Colonic mucosa (tissue), 4 donors: ENCODE results near the gene FRMD8. TPM values are rescaled to one million over a fixed set of nuclear protein-coding genes. Genes with fewer than 3 reads are reported as not detected.

Source experiments
- DNase-seq: peaks from one replicate; pipeline ENCODE4 v3.0.0-alpha.2; 2020
- H3K27ac ChIP-seq: fragments of 200-600 bp; one replicate; pipeline ENCODE4 v1.8.0; 2021
- H3K27me3 ChIP-seq: fragments of 200-600 bp; one replicate; pipeline ENCODE4 v1.8.0; 2021
- H3K36me3 ChIP-seq: fragments of 200-600 bp; one replicate; pipeline ENCODE4 v1.8.0; 2021
- H3K4me1 ChIP-seq: fragments of 200-600 bp; one replicate; pipeline ENCODE4 v1.8.0; 2021; ENCODE audit warnings: mild to moderate bottlenecking
- H3K4me3 ChIP-seq: fragments of 200-600 bp; one replicate; pipeline ENCODE4 v1.8.0; 2021
- H3K9ac ChIP-seq, 2 donors: one replicate each; pipeline ENCODE4 v1.7.0; 2013; ENCODE audit warnings: control low read depth in 2 of 2, low read depth in 2 of 2, low read length in 2 of 2
- H3K9me3 ChIP-seq: fragments of 200-600 bp; one replicate; pipeline ENCODE4 v1.8.0; 2021
- CTCF ChIP-seq: fragments of 200-600 bp; IDR thresholded peaks from one replicate; pipeline ENCODE4 v1.8.0; 2022; ENCODE audit warnings: antibody characterized with exemption, mild to moderate bottlenecking
- intact Hi-C: fragments of 100-400 bp; cut with DNase I; formaldehyde crosslinking; loops from one replicate; pipeline ENCODE4 v1.14.1; 2022
- total RNA-seq, 2 donors: library from RNA; stranded (reverse); fragmentation: NEBNext Ultra II Directional in 1 of 2; extraction: Animal tissue kit (Norgen Biotek cat#: 25700) in 1 of 2; gene quantifications; one replicate each; pipeline ENCODE4 v1.2.1, GENCODE V29; 2021
- donor health status: healthy.
- donor health status: DM: no; HTN: no; CAD: no.
- donor health status: DM: no; HTN: no; CAD: no.

FRMD8 gene
- total RNA-seq, 2 donors from 2014 or later: 30.7 to 43.9 TPM

GRCh38 chr11:65404210-65404609, 17.8 kb downstream of the FRMD8 start:
- intact Hi-C loops: no loop called here
- Histone ChIP-seq H3K9ac (no peak overlapping the region), H3K36me3 (peaks cover 16% of the 10 kb centered on the region), H3K4me1 (no peaks in the 10 kb centered on the region), H3K27ac (no peak overlapping the region), H3K9me3 (no peaks in the 10 kb centered on the region), H3K4me3 (no peak overlapping the region), H3K27me3 (no peaks in the 10 kb centered on the region)
- DNase-seq: no peak
- TF ChIP-seq CTCF: no peak

- H3K27ac ChIP-seq: no peak overlapping the region
- TF ChIP-seq CTCF: no peak
- no peak overlapping the region for H3K4me3 ChIP-seq
- peaks cover 19% of the 10 kb centered on the region for H3K36me3 ChIP-seq
- no peaks in the 10 kb centered on the region for H3K9me3 ChIP-seq
- DNase-seq: no peak
- no peak overlapping the region for H3K9ac ChIP-seq
- intact Hi-C loops: no loop called here
- H3K4me1 ChIP-seq: no peaks in the 10 kb centered on the region
- H3K27me3 ChIP-seq: no peaks in the 10 kb centered on the region
Measured at GRCh38 chr11:65404638-65405339, 18.4 kb downstream of the FRMD8 start.

DNA sequence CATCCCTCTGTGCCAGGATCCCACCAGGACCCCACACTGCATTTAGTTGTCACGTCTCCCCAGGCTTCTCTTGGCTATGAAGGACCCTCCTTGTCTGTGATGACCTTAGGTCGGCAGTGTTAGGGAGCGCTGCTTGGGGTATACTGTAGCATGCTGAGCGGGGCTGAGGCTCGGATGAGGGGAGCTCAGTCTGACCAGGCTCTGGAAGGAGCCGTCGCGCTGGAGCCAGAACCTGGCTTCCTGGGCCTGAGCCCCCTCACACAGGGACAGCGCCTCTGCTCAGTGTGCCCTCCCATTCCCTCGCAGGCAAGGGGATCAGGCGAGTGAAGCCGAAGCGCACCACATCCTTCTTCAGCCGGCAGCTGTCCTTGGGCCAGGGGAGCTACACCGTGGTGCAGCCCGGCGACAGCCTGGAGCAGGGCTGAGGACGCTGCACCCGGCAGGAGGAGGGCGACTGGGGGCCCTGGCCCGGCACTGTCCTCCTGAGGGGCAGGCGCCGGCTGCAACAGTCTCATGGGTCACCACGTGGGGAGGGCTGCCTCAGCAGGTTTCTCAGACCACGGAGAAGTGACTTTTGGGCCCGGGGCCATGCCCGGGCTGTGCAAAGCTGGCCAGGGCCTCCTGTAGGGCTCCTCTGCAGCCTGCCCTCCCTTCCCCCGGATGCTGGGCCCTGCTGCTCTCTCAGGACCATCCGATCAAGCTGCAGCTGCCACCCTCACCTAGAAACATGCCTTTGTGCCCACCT, 24.7 kb downstream of the FRMD8 start:
- Histone ChIP-seq H3K4me1 (no peaks in the 10 kb centered on the region), H3K4me3 (no peak overlapping the region), H3K27me3 (no peaks in the 10 kb centered on the region), H3K9me3 (no peaks in the 10 kb centered on the region), H3K27ac (no peak overlapping the region), H3K9ac (no peak overlapping the region), H3K36me3 (peaks cover 12% of the 10 kb centered on the region)
- intact Hi-C loops: loop anchor here (10.0 kb wide), 1 partner anchor 54 kb away; no protein-coding TSS in a partner anchor
- TF ChIP-seq CTCF: no peak
- DNase-seq: no peak

DNA sequence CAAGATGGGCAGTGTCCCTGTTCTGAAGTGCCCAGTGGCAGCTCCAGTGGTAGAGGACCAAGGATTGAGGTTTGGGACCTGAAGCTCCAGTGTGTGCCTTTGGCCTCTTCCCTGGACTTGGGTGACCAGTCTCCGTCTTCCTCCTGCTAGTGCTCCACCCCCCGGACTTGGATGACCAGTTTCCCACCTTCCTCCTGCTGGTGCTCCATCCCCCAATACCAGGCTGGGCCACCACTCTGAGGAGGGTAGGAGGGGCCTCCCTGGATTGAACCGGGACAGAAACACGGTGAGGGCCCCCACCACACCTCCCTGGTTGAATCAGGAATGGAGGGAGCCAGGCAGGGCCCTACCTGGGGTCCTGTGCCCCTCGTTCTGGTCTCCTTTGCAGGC, 25.2 kb downstream of the FRMD8 start:
- peaks cover 12% of the 10 kb centered on the region for H3K36me3 ChIP-seq
- H3K4me1 ChIP-seq: no peaks in the 10 kb centered on the region
- DNase-seq: no peak

More for the DNA sequence above, 25.2 kb downstream of the FRMD8 start:
- intact Hi-C loops: loop anchor here (10.0 kb wide), 1 partner anchor 53 kb away; no protein-coding TSS in a partner anchor
- no peak overlapping the region for H3K9ac ChIP-seq
- no peaks in the 10 kb centered on the region for H3K9me3 ChIP-seq
- no peak overlapping the region for H3K27ac ChIP-seq
- no peak for TF ChIP-seq CTCF
- no peak overlapping the region for H3K4me3 ChIP-seq
- no peaks in the 10 kb centered on the region for H3K27me3 ChIP-seq
